ENCODE measurements around the gene COL28A1.

GRCh38 chr7:7408001-7408770, 127.5 kb downstream of the COL28A1 start:
- TF ChIP-seq CTCF (IDR thresholded peaks at IDR 0.05; ENCODE audit: low read depth, low read length) (no peak), EZH2phosphoT487 (IDR thresholded peaks at IDR 0.05; ENCODE audit: low read depth) (no peak)
